ENCODE data around the gene SLC19A1.

DNA sequence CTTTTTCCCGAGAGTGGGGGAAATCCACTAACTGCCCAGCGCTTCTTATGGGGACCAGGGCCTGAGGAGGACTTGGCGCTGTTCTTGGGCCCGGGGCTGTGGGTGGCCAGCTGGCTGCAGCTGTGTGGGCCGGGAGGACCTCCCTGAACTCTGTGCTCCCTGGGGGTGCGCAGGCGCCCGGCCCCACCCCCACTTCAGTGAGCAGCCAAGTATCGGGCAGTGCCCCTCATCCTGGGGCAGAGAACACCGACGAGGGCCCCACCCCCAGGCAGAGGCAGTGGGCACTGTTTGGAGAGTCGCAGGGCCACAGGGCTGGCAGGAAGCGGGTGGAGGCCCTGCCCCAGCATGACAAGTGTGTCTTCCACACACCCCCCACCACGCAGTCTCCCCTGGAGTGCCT is 32.5 kb upstream of the SLC19A1 start:
- TF ChIP-seq, protein P1, sequence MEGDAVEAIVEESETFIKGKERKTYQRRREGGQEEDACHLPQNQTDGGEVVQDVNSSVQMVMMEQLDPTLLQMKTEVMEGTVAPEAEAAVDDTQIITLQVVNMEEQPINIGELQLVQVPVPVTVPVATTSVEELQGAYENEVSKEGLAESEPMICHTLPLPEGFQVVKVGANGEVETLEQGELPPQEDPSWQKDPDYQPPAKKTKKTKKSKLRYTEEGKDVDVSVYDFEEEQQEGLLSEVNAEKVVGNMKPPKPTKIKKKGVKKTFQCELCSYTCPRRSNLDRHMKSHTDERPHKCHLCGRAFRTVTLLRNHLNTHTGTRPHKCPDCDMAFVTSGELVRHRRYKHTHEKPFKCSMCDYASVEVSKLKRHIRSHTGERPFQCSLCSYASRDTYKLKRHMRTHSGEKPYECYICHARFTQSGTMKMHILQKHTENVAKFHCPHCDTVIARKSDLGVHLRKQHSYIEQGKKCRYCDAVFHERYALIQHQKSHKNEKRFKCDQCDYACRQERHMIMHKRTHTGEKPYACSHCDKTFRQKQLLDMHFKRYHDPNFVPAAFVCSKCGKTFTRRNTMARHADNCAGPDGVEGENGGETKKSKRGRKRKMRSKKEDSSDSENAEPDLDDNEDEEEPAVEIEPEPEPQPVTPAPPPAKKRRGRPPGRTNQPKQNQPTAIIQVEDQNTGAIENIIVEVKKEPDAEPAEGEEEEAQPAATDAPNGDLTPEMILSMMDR (conservative IDR thresholded peaks at IDR 0.05 in 1 of 2, IDR thresholded peaks at IDR 0.05 in 1 of 2; ENCODE audit: low read depth in 1 of 2, low read length in 2 of 2): no peak
- TF ChIP-seq EZH2 (IDR thresholded peaks at IDR 0.05; ENCODE audit: low read length, missing control alignments): no peak
